ENCODE measurements around the gene NTM.

Gene NTM

DNA sequence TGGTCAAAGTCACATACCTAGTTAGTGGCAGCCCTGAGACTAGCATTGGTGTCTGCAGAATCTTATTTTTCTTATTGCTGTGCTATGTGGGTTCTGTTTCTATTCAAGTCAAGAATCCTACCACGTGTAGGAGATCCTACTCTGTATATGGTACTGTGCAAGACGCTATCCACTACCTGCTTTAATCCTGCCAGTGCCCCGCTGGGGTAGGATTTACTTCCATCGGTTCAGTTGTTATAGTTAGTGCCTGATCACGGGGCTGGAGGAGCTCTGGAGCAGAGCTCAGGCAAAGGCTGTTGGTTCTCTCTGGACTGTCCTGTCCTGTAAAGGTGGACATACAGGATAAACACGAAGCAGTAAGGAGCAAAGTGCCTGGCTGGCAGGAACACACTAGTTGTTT lies 167.9 kb downstream of the NTM start:
- no peaks in the 10 kb centered on the region for H3K27me3 ChIP-seq (ENCODE audit: control insufficient read depth in 1 of 2, insufficient read depth in 2 of 2, low read length in 2 of 2)
- H3K27ac ChIP-seq (ENCODE audit: low read depth, low read length) = no peak overlapping the region
- H3K4me3 ChIP-seq (ENCODE audit: low read depth in 1 of 2, low read length in 2 of 2) = no peak overlapping the region
- no peak overlapping the region for H3K9ac ChIP-seq (ENCODE audit: low read length)
- no peaks in the 10 kb centered on the region for H3K36me3 ChIP-seq (ENCODE audit: insufficient read depth, low read length)
- H3K9me3 ChIP-seq (ENCODE audit: low read length) = no peaks in the 10 kb centered on the region
- peaks cover 6% of the 10 kb centered on the region for H3K4me1 ChIP-seq (ENCODE audit: insufficient read depth, low read length)

DNA sequence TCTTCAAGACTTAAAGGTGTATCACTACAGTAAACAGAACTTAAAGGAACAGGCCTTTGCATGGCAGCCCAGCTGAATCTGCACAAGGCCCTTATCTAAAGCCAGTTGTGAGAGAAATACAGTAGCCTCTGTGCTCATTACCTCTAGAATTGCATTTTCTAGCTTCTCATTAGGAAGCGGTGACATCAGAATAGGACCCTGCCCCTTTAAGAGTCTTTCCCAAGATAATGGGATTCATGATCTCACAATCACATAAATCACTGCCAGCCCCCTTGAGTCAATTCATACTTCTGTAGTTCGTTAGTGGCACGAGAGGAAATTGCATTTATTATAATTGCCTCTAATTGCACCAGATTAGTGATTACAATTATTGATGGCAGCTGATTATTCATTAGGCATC lies 170.3 kb downstream of the NTM start:
- no peak overlapping the region for H3K27ac ChIP-seq (ENCODE audit: low read depth, low read length)

DNA sequence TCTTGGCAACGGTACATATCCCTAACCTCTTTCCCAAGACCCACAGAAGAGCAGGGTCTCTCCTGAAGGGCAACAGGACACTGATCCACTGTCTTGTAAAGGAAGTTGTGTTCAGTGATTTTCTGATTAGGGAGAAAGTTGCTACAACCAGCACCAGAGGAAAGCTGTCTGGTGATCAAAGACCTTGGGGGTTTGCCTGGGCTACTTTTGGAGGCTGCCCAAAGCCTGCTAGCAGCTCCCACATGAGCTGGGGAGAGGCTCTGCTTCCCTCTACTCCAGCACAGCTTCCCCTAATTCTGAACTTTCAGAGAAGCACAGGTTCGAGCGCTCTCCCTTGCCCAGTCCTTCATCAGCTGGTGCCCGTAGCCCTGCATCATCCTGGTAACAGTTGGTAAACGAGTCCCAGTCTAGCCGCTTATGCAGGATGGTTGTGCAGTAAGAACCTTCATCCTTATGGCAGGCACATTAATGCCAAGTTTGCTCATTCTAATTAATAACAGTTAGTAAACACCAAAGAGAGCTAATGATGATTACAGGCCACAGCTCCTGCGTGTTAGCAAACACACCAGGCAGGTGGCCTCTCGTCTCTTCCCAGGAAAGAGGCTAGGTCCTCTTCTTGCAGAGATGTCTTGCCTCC lies 173.1 kb downstream of the NTM start:
- Histone ChIP-seq H3K4me1 (ENCODE audit: insufficient read depth, low read length) (peaks cover 7% of the 10 kb centered on the region), H3K9me3 (ENCODE audit: low read length) (no peaks in the 10 kb centered on the region), H3K9ac (ENCODE audit: low read length) (no peak overlapping the region)

More for the DNA sequence above, 170.3 kb downstream of the NTM start:
- Histone ChIP-seq H3K4me3 (ENCODE audit: low read depth in 1 of 2, low read length in 2 of 2) (no peak overlapping the region), H3K36me3 (ENCODE audit: insufficient read depth, low read length) (no peaks in the 10 kb centered on the region), H3K4me1 (ENCODE audit: insufficient read depth, low read length) (peaks cover 6% of the 10 kb centered on the region), H3K27me3 (ENCODE audit: control insufficient read depth in 1 of 2, insufficient read depth in 2 of 2, low read length in 2 of 2) (no peaks in the 10 kb centered on the region), H3K9me3 (ENCODE audit: low read length) (no peaks in the 10 kb centered on the region), H3K9ac (ENCODE audit: low read length) (no peak overlapping the region)

DNA sequence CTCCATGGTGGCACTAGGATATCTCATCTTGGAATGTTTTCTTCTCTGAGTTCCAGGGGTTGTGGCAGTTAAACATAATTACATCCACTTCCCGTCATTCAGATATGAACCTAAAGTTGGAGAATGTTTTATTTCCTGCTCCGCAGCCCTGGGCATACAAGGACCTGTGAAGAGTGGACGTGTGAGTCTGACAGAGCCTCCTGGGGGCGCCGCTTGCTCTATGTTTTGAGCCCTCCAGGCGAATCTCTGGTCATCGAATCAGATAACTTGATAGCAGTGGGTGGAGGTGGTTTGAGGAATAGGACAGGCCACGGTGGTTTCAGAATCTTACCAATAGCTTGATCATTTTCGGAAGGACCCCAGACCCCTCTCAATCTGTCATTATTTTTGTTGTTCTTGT lies 174.2 kb downstream of the NTM start:
- no peak overlapping the region for H3K9ac ChIP-seq (ENCODE audit: low read length)
- H3K27ac ChIP-seq (ENCODE audit: low read depth, low read length) = no peak overlapping the region
- no peaks in the 10 kb centered on the region for H3K36me3 ChIP-seq (ENCODE audit: insufficient read depth, low read length)

More for the DNA sequence above, 173.1 kb downstream of the NTM start:
- no peak overlapping the region for H3K27ac ChIP-seq (ENCODE audit: low read depth, low read length)
- H3K4me3 ChIP-seq (ENCODE audit: low read depth in 1 of 2, low read length in 2 of 2) = no peak overlapping the region
- no peaks in the 10 kb centered on the region for H3K27me3 ChIP-seq (ENCODE audit: control insufficient read depth in 1 of 2, insufficient read depth in 2 of 2, low read length in 2 of 2)
- no peaks in the 10 kb centered on the region for H3K36me3 ChIP-seq (ENCODE audit: insufficient read depth, low read length)

DNA sequence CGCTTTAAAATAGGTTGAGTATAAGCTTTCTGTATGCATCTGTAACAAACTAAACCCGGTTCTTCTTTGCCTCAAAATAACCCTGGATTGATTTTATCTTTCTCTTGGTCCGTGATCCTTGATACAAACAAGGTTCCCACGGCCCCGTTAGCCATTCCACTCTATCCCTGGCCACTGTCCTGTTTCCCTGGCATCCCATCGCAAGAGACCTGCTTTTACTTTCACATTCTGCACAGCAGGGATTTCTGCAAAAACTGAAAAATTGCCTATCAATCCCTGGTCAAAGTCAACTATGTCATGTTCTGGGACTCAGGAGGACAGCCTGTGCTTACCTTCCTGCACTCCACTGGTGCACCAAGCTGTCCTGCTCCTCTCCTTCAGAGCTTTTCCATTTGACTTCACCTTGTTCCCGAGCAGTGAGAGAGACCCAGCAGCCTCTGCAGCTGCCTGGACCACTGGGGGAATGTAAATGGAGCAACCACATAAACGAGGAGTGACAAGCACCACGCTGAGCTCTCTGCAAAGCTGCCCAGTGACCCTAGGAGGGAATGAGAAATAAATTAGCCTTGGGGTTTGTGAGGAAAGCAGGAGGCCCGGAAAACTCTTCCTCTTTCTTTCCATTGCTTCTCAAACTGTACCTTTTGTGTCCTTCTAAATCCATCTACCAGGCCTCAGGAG lies 175.9 kb downstream of the NTM start:
- H3K27me3 ChIP-seq (ENCODE audit: control insufficient read depth in 1 of 2, insufficient read depth in 2 of 2, low read length in 2 of 2) = no peaks in the 10 kb centered on the region
- no peaks in the 10 kb centered on the region for H3K9me3 ChIP-seq (ENCODE audit: low read length)
- peaks cover 6% of the 10 kb centered on the region for H3K4me1 ChIP-seq (ENCODE audit: insufficient read depth, low read length)
- peak overlapping the region; percentile 16 to 54 for H3K4me3 ChIP-seq (ENCODE audit: low read depth in 1 of 2, low read length in 2 of 2)
- peak overlapping the region; percentile 13 for H3K9ac ChIP-seq (ENCODE audit: low read length)
- no peak overlapping the region for H3K27ac ChIP-seq (ENCODE audit: low read depth, low read length)
- H3K36me3 ChIP-seq (ENCODE audit: insufficient read depth, low read length) = no peaks in the 10 kb centered on the region

More for the DNA sequence above, 174.2 kb downstream of the NTM start:
- peaks cover 6% of the 10 kb centered on the region for H3K4me1 ChIP-seq (ENCODE audit: insufficient read depth, low read length)
- H3K4me3 ChIP-seq (ENCODE audit: low read depth in 1 of 2, low read length in 2 of 2) = no peak overlapping the region
- H3K27me3 ChIP-seq (ENCODE audit: control insufficient read depth in 1 of 2, insufficient read depth in 2 of 2, low read length in 2 of 2) = no peaks in the 10 kb centered on the region
- no peaks in the 10 kb centered on the region for H3K9me3 ChIP-seq (ENCODE audit: low read length)

DNA sequence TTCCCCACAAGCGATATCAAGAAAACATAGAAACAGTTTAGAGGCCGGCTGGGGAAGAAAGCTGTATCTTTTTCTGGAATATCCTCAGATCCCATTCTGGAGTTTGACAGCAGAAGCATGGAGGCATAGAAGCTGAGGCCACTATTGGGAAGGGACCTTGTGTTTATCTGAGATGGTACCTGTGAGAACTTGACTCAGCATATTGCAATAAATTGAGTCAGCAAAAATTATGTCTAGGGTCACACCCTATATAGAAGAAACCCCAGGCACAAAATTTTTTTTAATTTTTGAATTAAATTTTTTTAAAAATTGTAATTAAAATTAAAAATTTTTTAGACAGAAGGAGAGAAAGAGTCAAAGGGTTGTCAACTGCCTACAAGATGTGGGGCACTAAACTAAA lies 178.7 kb downstream of the NTM start:
- Histone ChIP-seq H3K9me3 (ENCODE audit: low read length) (no peaks in the 10 kb centered on the region), H3K27ac (ENCODE audit: low read depth, low read length) (no peak overlapping the region), H3K27me3 (ENCODE audit: control insufficient read depth in 1 of 2, insufficient read depth in 2 of 2, low read length in 2 of 2) (no peaks in the 10 kb centered on the region), H3K4me1 (ENCODE audit: insufficient read depth, low read length) (peaks cover 6% of the 10 kb centered on the region), H3K36me3 (ENCODE audit: insufficient read depth, low read length) (no peaks in the 10 kb centered on the region), H3K4me3 (ENCODE audit: low read depth in 1 of 2, low read length in 2 of 2) (no peak overlapping the region), H3K9ac (ENCODE audit: low read length) (no peak overlapping the region)

DNA sequence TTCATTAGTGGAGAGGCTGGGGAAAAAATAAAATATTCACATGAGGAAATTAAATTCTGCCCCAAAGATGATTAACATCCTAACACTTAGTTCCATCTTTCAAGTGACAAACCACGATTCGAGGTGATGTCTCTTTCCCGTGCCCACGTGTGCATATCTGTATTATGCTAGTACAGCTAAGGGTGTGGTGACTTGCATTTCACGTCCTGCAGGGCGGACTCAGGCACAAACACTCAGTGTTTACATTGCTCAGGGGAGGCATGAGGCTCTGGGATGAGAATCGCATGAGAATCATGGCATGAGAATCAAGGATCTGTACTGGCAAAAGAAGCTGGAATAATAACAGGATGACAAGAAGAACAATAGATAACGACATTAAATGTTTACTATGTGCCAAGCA lies 179.4 kb downstream of the NTM start:
- Histone ChIP-seq H3K27ac (ENCODE audit: low read depth, low read length) (no peak overlapping the region), H3K4me1 (ENCODE audit: insufficient read depth, low read length) (peaks cover 6% of the 10 kb centered on the region), H3K36me3 (ENCODE audit: insufficient read depth, low read length) (no peaks in the 10 kb centered on the region), H3K4me3 (ENCODE audit: low read depth in 1 of 2, low read length in 2 of 2) (no peak overlapping the region), H3K27me3 (ENCODE audit: control insufficient read depth in 1 of 2, insufficient read depth in 2 of 2, low read length in 2 of 2) (no peaks in the 10 kb centered on the region), H3K9me3 (ENCODE audit: low read length) (no peaks in the 10 kb centered on the region), H3K9ac (ENCODE audit: low read length) (no peak overlapping the region)

DNA sequence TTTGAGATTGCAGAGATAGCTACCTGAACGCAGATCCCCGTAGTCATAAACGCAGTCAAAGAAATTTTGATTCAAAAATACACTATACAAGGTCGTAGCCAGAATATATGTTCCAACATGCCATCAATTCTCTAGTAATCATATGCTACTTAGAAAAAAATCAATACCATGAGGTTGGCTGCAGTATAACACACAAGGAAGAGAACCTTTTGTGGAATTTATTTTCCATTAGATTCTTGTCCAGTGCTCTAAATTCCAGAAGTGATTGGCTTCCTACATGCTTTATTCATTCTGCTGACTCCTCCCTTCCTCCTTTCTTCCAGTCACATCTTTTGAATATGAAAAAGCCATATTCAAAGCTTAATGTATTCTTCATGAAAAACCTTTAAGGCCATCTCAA lies 189.9 kb downstream of the NTM start:
- Histone ChIP-seq H3K9me3 (ENCODE audit: low read length) (no peaks in the 10 kb centered on the region), H3K27me3 (ENCODE audit: control insufficient read depth in 1 of 2, insufficient read depth in 2 of 2, low read length in 2 of 2) (no peaks in the 10 kb centered on the region), H3K27ac (ENCODE audit: low read depth, low read length) (no peak overlapping the region), H3K9ac (ENCODE audit: low read length) (no peak overlapping the region), H3K4me1 (ENCODE audit: insufficient read depth, low read length) (no peaks in the 10 kb centered on the region), H3K4me3 (ENCODE audit: low read depth in 1 of 2, low read length in 2 of 2) (no peak overlapping the region), H3K36me3 (ENCODE audit: insufficient read depth, low read length) (no peaks in the 10 kb centered on the region)

DNA sequence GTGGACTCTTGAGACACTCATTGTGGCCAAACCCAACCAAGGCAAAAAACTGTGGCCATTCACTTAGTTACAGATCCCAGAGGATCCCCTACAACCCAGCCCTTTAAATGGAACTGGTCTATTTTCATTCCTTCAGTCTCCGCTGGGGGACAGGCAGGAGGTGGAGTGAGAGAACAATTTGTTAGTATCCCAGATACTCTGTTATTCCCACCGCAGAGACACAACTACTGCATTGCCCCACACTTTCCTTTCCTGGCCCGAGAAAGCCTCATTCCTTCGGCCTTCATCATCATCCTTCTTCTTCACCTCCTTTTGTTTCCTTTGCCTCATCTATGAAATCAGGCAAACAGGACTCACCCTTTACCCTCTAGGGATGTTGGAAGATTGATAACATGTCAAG lies 191.1 kb downstream of the NTM start:
- no peaks in the 10 kb centered on the region for H3K36me3 ChIP-seq (ENCODE audit: insufficient read depth, low read length)
- H3K4me1 ChIP-seq (ENCODE audit: insufficient read depth, low read length) = no peaks in the 10 kb centered on the region
- no peaks in the 10 kb centered on the region for H3K27me3 ChIP-seq (ENCODE audit: control insufficient read depth in 1 of 2, insufficient read depth in 2 of 2, low read length in 2 of 2)
- no peak overlapping the region for H3K9ac ChIP-seq (ENCODE audit: low read length)
- H3K27ac ChIP-seq (ENCODE audit: low read depth, low read length) = no peak overlapping the region
- H3K4me3 ChIP-seq (ENCODE audit: low read depth in 1 of 2, low read length in 2 of 2) = no peak overlapping the region
- H3K9me3 ChIP-seq (ENCODE audit: low read length) = no peaks in the 10 kb centered on the region

DNA sequence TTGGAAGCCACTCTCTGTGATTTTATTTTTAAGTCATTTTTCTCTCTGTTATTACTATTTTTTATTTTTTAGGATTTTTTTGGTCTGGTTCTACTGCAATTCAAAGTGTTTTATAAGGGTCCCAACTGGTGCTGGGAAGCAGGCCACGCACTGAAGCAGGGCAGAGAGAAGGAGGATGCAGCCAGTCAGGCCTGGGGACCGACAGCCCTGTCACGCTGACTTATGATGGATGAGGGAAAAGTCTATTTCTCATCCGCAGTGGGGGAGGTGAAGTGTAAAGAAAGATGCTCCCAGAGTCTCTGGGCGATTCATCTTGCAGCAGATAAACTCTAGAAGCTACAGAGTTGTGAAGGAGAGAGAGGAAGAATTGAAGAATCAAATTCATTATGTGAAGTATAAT lies 191.6 kb downstream of the NTM start:
- Histone ChIP-seq H3K9me3 (ENCODE audit: low read length) (no peaks in the 10 kb centered on the region), H3K4me3 (ENCODE audit: low read depth in 1 of 2, low read length in 2 of 2) (no peak overlapping the region), H3K9ac (ENCODE audit: low read length) (no peak overlapping the region), H3K27me3 (ENCODE audit: control insufficient read depth in 1 of 2, insufficient read depth in 2 of 2, low read length in 2 of 2) (no peaks in the 10 kb centered on the region), H3K36me3 (ENCODE audit: insufficient read depth, low read length) (no peaks in the 10 kb centered on the region), H3K4me1 (ENCODE audit: insufficient read depth, low read length) (no peaks in the 10 kb centered on the region), H3K27ac (ENCODE audit: low read depth, low read length) (no peak overlapping the region)

DNA sequence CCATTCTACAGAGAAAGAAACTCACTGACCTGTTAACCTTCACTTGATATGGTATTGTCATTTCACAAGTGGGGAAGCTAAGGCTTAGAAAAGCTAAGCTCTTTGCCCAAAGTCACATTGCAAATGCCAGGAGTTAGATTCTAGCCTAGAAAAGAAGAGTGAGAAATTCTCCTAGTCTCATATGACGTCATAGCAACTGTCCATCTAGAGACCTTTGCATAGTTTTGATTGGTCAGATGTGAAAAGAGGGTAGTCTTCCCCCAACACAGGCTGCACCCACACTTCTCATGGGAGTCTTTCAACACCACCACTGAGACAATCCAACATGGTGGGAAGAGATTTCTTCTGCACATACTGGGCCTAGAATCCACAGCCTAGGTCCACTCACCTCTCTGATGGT lies 197.9 kb downstream of the NTM start:
- Histone ChIP-seq H3K36me3 (ENCODE audit: insufficient read depth, low read length) (no peaks in the 10 kb centered on the region), H3K27me3 (ENCODE audit: control insufficient read depth in 1 of 2, insufficient read depth in 2 of 2, low read length in 2 of 2) (no peaks in the 10 kb centered on the region), H3K9ac (ENCODE audit: low read length) (no peak overlapping the region), H3K9me3 (ENCODE audit: low read length) (no peaks in the 10 kb centered on the region), H3K27ac (ENCODE audit: low read depth, low read length) (no peak overlapping the region), H3K4me3 (ENCODE audit: low read depth in 1 of 2, low read length in 2 of 2) (no peak overlapping the region), H3K4me1 (ENCODE audit: insufficient read depth, low read length) (no peaks in the 10 kb centered on the region)

DNA sequence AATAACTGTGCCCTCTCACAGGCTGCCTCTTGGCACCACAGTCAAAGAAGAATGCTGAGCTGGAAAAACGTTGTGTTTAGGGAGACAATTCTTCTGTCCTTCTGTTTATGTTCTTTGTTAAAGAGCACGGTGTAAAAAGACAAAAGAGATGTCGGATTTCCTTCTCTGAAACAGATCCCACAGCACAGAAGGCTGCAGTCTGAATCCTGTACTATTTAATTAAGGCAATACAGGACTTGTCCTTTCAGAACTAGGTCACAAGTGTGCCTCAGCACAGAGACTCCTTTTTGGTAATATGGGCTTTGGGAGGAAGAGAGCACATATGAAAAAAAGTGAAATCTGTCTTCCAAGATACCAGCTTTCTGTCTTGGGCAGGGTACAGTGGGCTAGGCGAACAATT lies 201.2 kb downstream of the NTM start:
- H3K9me3 ChIP-seq (ENCODE audit: low read length) = no peaks in the 10 kb centered on the region
- no peaks in the 10 kb centered on the region for H3K36me3 ChIP-seq (ENCODE audit: insufficient read depth, low read length)
- no peak overlapping the region for H3K9ac ChIP-seq (ENCODE audit: low read length)
- H3K27ac ChIP-seq (ENCODE audit: low read depth, low read length) = no peak overlapping the region
- no peak overlapping the region for H3K4me3 ChIP-seq (ENCODE audit: low read depth in 1 of 2, low read length in 2 of 2)
- H3K27me3 ChIP-seq (ENCODE audit: control insufficient read depth in 1 of 2, insufficient read depth in 2 of 2, low read length in 2 of 2) = no peaks in the 10 kb centered on the region
- no peaks in the 10 kb centered on the region for H3K4me1 ChIP-seq (ENCODE audit: insufficient read depth, low read length)
